ENCODE data around the gene MAN2B2.

MAN2B2 gene

GRCh38 chr4:6641164-6641970 lies 66.4 kb downstream of the MAN2B2 start:
- DNase-seq, result peak; percentile 35

GRCh38 chr4:6641971-6642320 lies 67.0 kb downstream of the MAN2B2 start:
- Histone ChIP-seq H3K9me3 (ENCODE audit: severe bottlenecking) (no peaks in the 10 kb centered on the region), H3K27ac (peak overlapping the region; percentile 79), H3K36me3 (peaks cover 23% of the 10 kb centered on the region), H3K4me3 (ENCODE audit: low read depth, low read length) (peak overlapping the region; percentile 75), H3K27me3 (ENCODE audit: insufficient read depth, low read depth, severe bottlenecking) (no peaks in the 10 kb centered on the region)
- TF ChIP-seq CTCF (IDR thresholded peaks at IDR 0.05; ENCODE audit: low read depth, low read length), result no peak
- no peak for DNase-seq

More at GRCh38 chr4:6641164-6641970, 66.4 kb downstream of the MAN2B2 start:
- TF ChIP-seq CTCF (IDR thresholded peaks at IDR 0.05; ENCODE audit: low read depth, low read length), result no peak
- Histone ChIP-seq H3K36me3 (peaks cover 23% of the 10 kb centered on the region), H3K27me3 (ENCODE audit: insufficient read depth, low read depth, severe bottlenecking) (no peaks in the 10 kb centered on the region), H3K27ac (peak overlapping the region; percentile 79), H3K9me3 (ENCODE audit: severe bottlenecking) (no peaks in the 10 kb centered on the region), H3K4me3 (ENCODE audit: low read depth, low read length) (peak overlapping the region; percentile 75)

GRCh38 chr4:6643141-6643847 lies 68.3 kb downstream of the MAN2B2 start:
- DNase-seq, result no peak
- H3K36me3 ChIP-seq, result peaks cover 23% of the 10 kb centered on the region
- H3K27me3 ChIP-seq (ENCODE audit: insufficient read depth, low read depth, severe bottlenecking), result no peaks in the 10 kb centered on the region
- H3K27ac ChIP-seq, result no peak overlapping the region
- H3K9me3 ChIP-seq (ENCODE audit: severe bottlenecking), result no peaks in the 10 kb centered on the region
- no peak overlapping the region for H3K4me3 ChIP-seq (ENCODE audit: low read depth, low read length)
- no peak for TF ChIP-seq CTCF (IDR thresholded peaks at IDR 0.05; ENCODE audit: low read depth, low read length)

GRCh38 chr4:6644792-6645530 lies 70.0 kb downstream of the MAN2B2 start:
- H3K36me3 ChIP-seq, result peaks cover 23% of the 10 kb centered on the region
- no peaks in the 10 kb centered on the region for H3K27me3 ChIP-seq (ENCODE audit: insufficient read depth, low read depth, severe bottlenecking)
- no peak for TF ChIP-seq CTCF (IDR thresholded peaks at IDR 0.05; ENCODE audit: low read depth, low read length)
- no peak for DNase-seq
- H3K4me3 ChIP-seq (ENCODE audit: low read depth, low read length), result no peak overlapping the region
- no peaks in the 10 kb centered on the region for H3K9me3 ChIP-seq (ENCODE audit: severe bottlenecking)
- no peak overlapping the region for H3K27ac ChIP-seq

- Histone ChIP-seq H3K27me3 (ENCODE audit: insufficient read depth, low read depth, severe bottlenecking) (no peaks in the 10 kb centered on the region), H3K36me3 (peaks cover 14% of the 10 kb centered on the region), H3K9me3 (ENCODE audit: severe bottlenecking) (no peaks in the 10 kb centered on the region), H3K4me3 (ENCODE audit: low read depth, low read length) (no peak overlapping the region), H3K27ac (no peak overlapping the region)
- TF ChIP-seq CTCF (IDR thresholded peaks at IDR 0.05; ENCODE audit: low read depth, low read length), result no peak
- DNase-seq, result no peak
These were observed 72.2 kb downstream of the MAN2B2 start for GRCh38 chr4:6647169-6647568.

Measured in WERI-Rb-1 (cell line).